Subcutaneous abdominal adipose tissue (tissue), 5 donors: ENCODE data around the gene IDH2.

Source experiments
- H3K27ac ChIP-seq: one replicate; pipeline ENCODE4 v1.7.0; 2013; ENCODE audit warnings: low read depth, mild to moderate bottlenecking, inconsistent platforms, low read length, moderate library complexity
- H3K27me3 ChIP-seq, 5 donors: one replicate each; pipeline ENCODE4 v1.7.0; 2013; ENCODE audit warnings: low read length in 5 of 5, inconsistent platforms in 1 of 5; ENCODE audit not compliant: control insufficient read depth in 5 of 5, insufficient read depth in 4 of 5
- H3K36me3 ChIP-seq, 5 donors: one replicate each; pipeline ENCODE4 v1.7.0; 2013; ENCODE audit warnings: low read length in 5 of 5; ENCODE audit not compliant: control insufficient read depth in 5 of 5, insufficient read depth in 5 of 5
- H3K4me1 ChIP-seq, 5 donors: one replicate each; pipeline ENCODE4 v1.7.0; 2013; ENCODE audit warnings: low read length in 5 of 5, mild to moderate bottlenecking in 3 of 5, moderate library complexity in 1 of 5; ENCODE audit not compliant: control insufficient read depth in 5 of 5, insufficient read depth in 5 of 5
- H3K4me3 ChIP-seq, 5 donors: one replicate each; pipeline ENCODE4 v1.7.0; 2013; ENCODE audit warnings: low read length in 5 of 5, low read depth in 1 of 5
- H3K9ac ChIP-seq, 5 donors: one replicate each; pipeline ENCODE4 v1.7.0; 2013; ENCODE audit warnings: low read length in 5 of 5, mild to moderate bottlenecking in 4 of 5, moderate library complexity in 3 of 5
- H3K9me3 ChIP-seq, 5 donors: one replicate each; pipeline ENCODE4 v1.7.0; 2013; ENCODE audit warnings: low read length in 5 of 5; ENCODE audit not compliant: control insufficient read depth in 5 of 5
- donor health status: healthy.
- donor health status: healthy.
- donor health status: healthy.
- donor health status: healthy.
- donor health status: healthy.

The IDH2 gene

GRCh38 chr15:90047956-90048575 lies 54.2 kb downstream of the IDH2 start:
- Histone ChIP-seq H3K4me1 (peaks cover 0 to 12% (median 3%) of the 10 kb centered on the region in 5 donors), H3K36me3 (no peaks in the 10 kb centered on the region), H3K27me3 (no peaks in the 10 kb centered on the region), H3K27ac (no peak overlapping the region), H3K4me3 (no peak overlapping the region), H3K9me3 (no peaks in the 10 kb centered on the region), H3K9ac (no peak overlapping the region)

GRCh38 chr15:90046911-90047392 lies 55.3 kb downstream of the IDH2 start:
- no peaks in the 10 kb centered on the region for H3K27me3 ChIP-seq
- H3K27ac ChIP-seq, result no peak overlapping the region
- no peaks in the 10 kb centered on the region for H3K9me3 ChIP-seq
- H3K36me3 ChIP-seq, result peaks cover 0 to 2% (median 0%) of the 10 kb centered on the region in 5 donors
- H3K4me3 ChIP-seq, result no peak overlapping the region
- H3K9ac ChIP-seq, result no peak overlapping the region
- H3K4me1 ChIP-seq, result peaks cover 0 to 12% (median 3%) of the 10 kb centered on the region in 5 donors

GRCh38 chr15:90046289-90046688 lies 56.0 kb downstream of the IDH2 start:
- no peaks in the 10 kb centered on the region for H3K27me3 ChIP-seq
- peaks cover 0 to 12% (median 3%) of the 10 kb centered on the region in 5 donors for H3K4me1 ChIP-seq
- no peak overlapping the region for H3K27ac ChIP-seq
- no peak overlapping the region for H3K4me3 ChIP-seq
- H3K9ac ChIP-seq, result no peak overlapping the region
- H3K9me3 ChIP-seq, result no peaks in the 10 kb centered on the region
- H3K36me3 ChIP-seq, result peaks cover 0 to 2% (median 0%) of the 10 kb centered on the region in 5 donors

- Histone ChIP-seq H3K4me3 (no peak overlapping the region), H3K4me1 (peaks cover 0 to 17% (median 4%) of the 10 kb centered on the region in 5 donors), H3K27ac (no peak overlapping the region)
Measured at GRCh38 chr15:90044916-90045371, 57.3 kb downstream of the IDH2 start.

GRCh38 chr15:90044191-90044590 lies 58.1 kb downstream of the IDH2 start:
- no peak overlapping the region for H3K27ac ChIP-seq
- no peak overlapping the region for H3K9ac ChIP-seq
- H3K9me3 ChIP-seq, result no peaks in the 10 kb centered on the region
- no peaks in the 10 kb centered on the region for H3K27me3 ChIP-seq
- H3K4me3 ChIP-seq, result no peak overlapping the region
- H3K4me1 ChIP-seq, result peaks cover 0 to 17% (median 6%) of the 10 kb centered on the region in 5 donors
- peaks cover 0 to 2% (median 0%) of the 10 kb centered on the region in 5 donors for H3K36me3 ChIP-seq

More at GRCh38 chr15:90044916-90045371, 57.3 kb downstream of the IDH2 start:
- H3K27me3 ChIP-seq, result no peaks in the 10 kb centered on the region
- H3K9me3 ChIP-seq, result no peaks in the 10 kb centered on the region
- no peak overlapping the region for H3K9ac ChIP-seq
- H3K36me3 ChIP-seq, result peaks cover 0 to 2% (median 0%) of the 10 kb centered on the region in 5 donors

- no peak overlapping the region for H3K27ac ChIP-seq
- H3K27me3 ChIP-seq, result no peaks in the 10 kb centered on the region
- no peaks in the 10 kb centered on the region for H3K9me3 ChIP-seq
- no peak overlapping the region for H3K9ac ChIP-seq
- H3K4me3 ChIP-seq, result no peak overlapping the region
- H3K4me1 ChIP-seq, result peaks cover 0 to 17% (median 6%) of the 10 kb centered on the region in 5 donors
- H3K36me3 ChIP-seq, result peaks cover 0 to 2% (median 0%) of the 10 kb centered on the region in 5 donors
Measured at GRCh38 chr15:90043530-90044010, 58.7 kb downstream of the IDH2 start.

- Histone ChIP-seq H3K27ac (no peak overlapping the region), H3K36me3 (peaks cover 0 to 2% (median 0%) of the 10 kb centered on the region in 5 donors), H3K9me3 (no peaks in the 10 kb centered on the region), H3K27me3 (no peaks in the 10 kb centered on the region), H3K4me1 (peaks cover 0 to 18% (median 8%) of the 10 kb centered on the region in 5 donors), H3K4me3 (no peak overlapping the region), H3K9ac (peak overlapping the region in 1 of 5 donors; percentile 7)
Measured at GRCh38 chr15:90042766-90043529, 59.3 kb downstream of the IDH2 start.

- Histone ChIP-seq H3K36me3 (peaks cover 0 to 2% (median 0%) of the 10 kb centered on the region in 5 donors), H3K27me3 (no peaks in the 10 kb centered on the region), H3K9ac (peak overlapping the region in 1 of 5 donors; percentile 7), H3K27ac (no peak overlapping the region), H3K9me3 (no peaks in the 10 kb centered on the region), H3K4me1 (peaks cover under 1 to 23% (median 13%) of the 10 kb centered on the region in 5 donors), H3K4me3 (no peak overlapping the region)
Measured at GRCh38 chr15:90042356-90042755, 59.9 kb downstream of the IDH2 start.

- Histone ChIP-seq H3K36me3 (peaks cover 0 to 2% (median 0%) of the 10 kb centered on the region in 5 donors), H3K27me3 (peaks cover 0 to 2% (median 0%) of the 10 kb centered on the region in 5 donors), H3K4me3 (no peak overlapping the region), H3K4me1 (peaks cover 4 to 32% (median 28%) of the 10 kb centered on the region in 5 donors), H3K9me3 (no peaks in the 10 kb centered on the region), H3K27ac (no peak overlapping the region), H3K9ac (no peak overlapping the region)
Measured at GRCh38 chr15:90040618-90041017, 61.6 kb downstream of the IDH2 start.

GRCh38 chr15:90039996-90040395 lies 62.3 kb downstream of the IDH2 start:
- no peak overlapping the region for H3K4me3 ChIP-seq
- H3K9ac ChIP-seq, result no peak overlapping the region
- H3K27me3 ChIP-seq, result peaks cover 0 to 2% (median 0%) of the 10 kb centered on the region in 5 donors
- H3K36me3 ChIP-seq, result peaks cover 0 to 2% (median 0%) of the 10 kb centered on the region in 5 donors
- no peaks in the 10 kb centered on the region for H3K9me3 ChIP-seq
- H3K4me1 ChIP-seq, result peaks cover 7 to 38% (median 34%) of the 10 kb centered on the region in 5 donors
- no peak overlapping the region for H3K27ac ChIP-seq
